Thoracic aorta (tissue), 2 donors: ENCODE measurements around the gene ZBTB7C. TPM values are rescaled to one million over a fixed set of nuclear protein-coding genes. Genes with fewer than 3 reads are reported as not detected.

Source experiments
- ATAC-seq: fragments of 150-250 bp; one replicate; pipeline ENCODE4 v1.8.0; 2017; ENCODE audit warnings: low read depth; ENCODE audit not compliant: insufficient number of reproducible peaks, low FRiP score
- DNase-seq: peaks from one replicate; pipeline ENCODE4 v3.0.0-alpha.2; 2020; ENCODE audit warnings: low spot score
- H3K27ac ChIP-seq, 2 donors: fragments of 200-600 bp; sonication (generic); 1 replicate in 1 of 2; 2 replicates in 1 of 2; pipeline ENCODE4 v1.5.1; 2016; ENCODE audit warnings: mild to moderate bottlenecking in 2 of 2, moderate library complexity in 2 of 2
- H3K27me3 ChIP-seq: fragments of 200-600 bp; sonication (generic); replicated peaks from 2 replicates; pipeline ENCODE4 v1.6.0; 2016; ENCODE audit warnings: mild to moderate bottlenecking; ENCODE audit not compliant: insufficient read depth
- H3K36me3 ChIP-seq: fragments of 200-600 bp; sonication (generic); one replicate; pipeline ENCODE4 v1.5.1; 2016
- H3K4me1 ChIP-seq, 2 donors: fragments of 200-600 bp; sonication (generic); 1 replicate in 1 of 2; 2 replicates in 1 of 2; pipeline versions ENCODE4 v1.5.1 to v1.6.0; 2016; ENCODE audit warnings: low read depth in 2 of 2, mild to moderate bottlenecking in 1 of 2; ENCODE audit not compliant: control insufficient read depth in 1 of 2
- H3K4me3 ChIP-seq: fragments of 200-600 bp; sonication (generic); 2 replicates; pipeline ENCODE4 v1.5.1; 2016; ENCODE audit warnings: mild to moderate bottlenecking
- H3K9me3 ChIP-seq: fragments of 200-600 bp; sonication (generic); 2 replicates; pipeline ENCODE4 v1.5.1; 2016
- CTCF ChIP-seq: fragments of 200-600 bp; sonication (generic); IDR thresholded peaks from one replicate; pipeline ENCODE4 v1.5.1; 2019; ENCODE audit warnings: antibody characterized with exemption
- total RNA-seq, 2 donors: library from RNA; depleted of rRNA; stranded (reverse); fragments of >200 nt; gene quantifications; one replicate each; pipeline versions ENCODE4 v1.1.0 to v1.2.3, GENCODE V29; 2016

ZBTB7C gene
- total RNA-seq, 2 donors from 2014 or later = 9.6 to 10.9 TPM

GRCh38 chr18:48279312-48279711 is 129.9 kb downstream of the ZBTB7C start:
- DNase-seq (no peak), ATAC-seq (no peak)
- H3K9me3 ChIP-seq = no peaks in the 10 kb centered on the region
- H3K36me3 ChIP-seq = no peaks in the 10 kb centered on the region
- TF ChIP-seq CTCF = no peak
- H3K27ac ChIP-seq = no peak overlapping the region
- no peaks in the 10 kb centered on the region for H3K4me1 ChIP-seq
- no peak overlapping the region for H3K4me3 ChIP-seq
- H3K27me3 ChIP-seq = no peaks in the 10 kb centered on the region

GRCh38 chr18:48278081-48278480 is 131.1 kb downstream of the ZBTB7C start:
- H3K4me1 ChIP-seq = no peaks in the 10 kb centered on the region
- H3K27me3 ChIP-seq = no peaks in the 10 kb centered on the region
- no peak for TF ChIP-seq CTCF
- no peaks in the 10 kb centered on the region for H3K36me3 ChIP-seq
- no peaks in the 10 kb centered on the region for H3K9me3 ChIP-seq
- DNase-seq = no peak
- no peak for ATAC-seq
- no peak overlapping the region for H3K27ac ChIP-seq
- no peak overlapping the region for H3K4me3 ChIP-seq

GRCh38 chr18:48274301-48274700 is 134.9 kb downstream of the ZBTB7C start:
- ATAC-seq (no peak), DNase-seq (no peak)
- Histone ChIP-seq H3K27me3 (no peaks in the 10 kb centered on the region), H3K27ac (no peak overlapping the region), H3K36me3 (no peaks in the 10 kb centered on the region), H3K4me3 (no peak overlapping the region), H3K9me3 (no peaks in the 10 kb centered on the region), H3K4me1 (no peaks in the 10 kb centered on the region)
- TF ChIP-seq CTCF = no peak

- DNase-seq (no peak), ATAC-seq (no peak)
- H3K36me3 ChIP-seq = no peaks in the 10 kb centered on the region
- H3K27me3 ChIP-seq = no peaks in the 10 kb centered on the region
- no peaks in the 10 kb centered on the region for H3K4me1 ChIP-seq
- no peak overlapping the region for H3K4me3 ChIP-seq
- TF ChIP-seq CTCF = no peak
- no peak overlapping the region for H3K27ac ChIP-seq
- H3K9me3 ChIP-seq = no peaks in the 10 kb centered on the region
These were observed 138.3 kb downstream of the ZBTB7C start for GRCh38 chr18:48270929-48271328.

GRCh38 chr18:48265328-48265727 is 143.9 kb downstream of the ZBTB7C start:
- H3K4me3 ChIP-seq = no peak overlapping the region
- H3K9me3 ChIP-seq = no peaks in the 10 kb centered on the region
- H3K36me3 ChIP-seq = peaks cover 3% of the 10 kb centered on the region
- TF ChIP-seq CTCF = no peak
- H3K27ac ChIP-seq = no peak overlapping the region
- ATAC-seq = no peak
- DNase-seq = no peak
- H3K4me1 ChIP-seq = no peaks in the 10 kb centered on the region
- no peaks in the 10 kb centered on the region for H3K27me3 ChIP-seq
